SKM-1 (cell line): ENCODE data around the gene TAAR9.
A peak's percentile ranks its signal among the peaks of the same experiment; 100 is the strongest.

Experiments
- DNase-seq: peaks from one replicate; lab custom pipeline; 2025; ENCODE audit not compliant: unreplicated experiment; lab: John Stamatoyannopoulos, UW

Gene TAAR9

DNA sequence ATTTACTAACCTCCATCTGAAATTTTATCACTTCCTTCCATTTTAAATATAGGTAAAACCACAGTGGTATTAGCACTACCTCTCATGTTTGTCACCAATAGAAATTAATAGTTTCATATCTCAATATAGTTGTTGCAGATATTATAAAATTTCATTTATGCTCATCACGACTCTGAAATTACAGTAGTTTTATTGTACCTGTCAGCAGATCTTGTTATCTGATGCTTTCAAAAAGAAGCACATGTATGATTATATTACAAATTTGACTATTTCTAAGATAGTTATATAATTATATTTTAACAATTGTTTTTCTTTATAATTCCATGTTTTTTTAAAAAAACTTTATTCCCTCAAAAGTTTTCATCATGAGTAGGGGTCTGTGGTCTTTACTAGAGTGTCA lies 46.6 kb downstream of the TAAR9 start:
- no peak for DNase-seq

DNA sequence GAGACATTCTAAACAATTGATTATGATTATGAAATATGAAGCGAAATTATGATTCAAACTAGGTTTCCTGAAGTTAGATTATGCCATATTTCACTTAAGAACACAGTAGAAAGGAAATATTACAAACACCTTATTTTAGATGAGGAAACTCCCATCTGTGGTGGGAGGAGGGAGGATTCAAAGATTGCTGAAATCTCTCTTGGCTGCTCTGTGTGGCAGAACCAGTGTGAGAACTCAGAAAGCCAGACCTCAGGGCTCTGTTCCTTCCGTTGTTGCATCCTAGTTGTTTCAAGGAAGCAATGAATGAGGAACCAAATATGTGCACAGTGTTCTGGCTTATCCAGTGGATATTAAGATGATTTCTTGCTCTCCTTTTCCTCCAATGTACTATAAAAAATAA lies 49.3 kb downstream of the TAAR9 start:
- peak; percentile 82 for DNase-seq
